Bronchial epithelial cell (primary cell): ENCODE results near the gene AUTS2. TPM values are rescaled to one million over a fixed set of nuclear protein-coding genes. Genes with fewer than 3 reads are reported as not detected.

Experiments
- DNase-seq: peaks from one replicate; pipeline ENCODE4 v3.0.0-alpha.2; 2010; ENCODE audit warnings: low read depth
- FAIRE-seq: peaks from 2 replicates; lab custom pipeline; 2011; peaks lifted over from hg19 to GRCh38; lab: Jason Lieb, UNC
- H3K27me3 ChIP-seq: 2 replicates; pipeline ENCODE4 v1.5.1; 2011; ENCODE audit warnings: low read length; ENCODE audit not compliant: control insufficient read depth, insufficient read depth
- H3K36me3 ChIP-seq: 2 replicates; pipeline ENCODE4 v1.5.1; 2011; ENCODE audit warnings: low read length; ENCODE audit not compliant: control insufficient read depth, insufficient read depth
- H3K4me3 ChIP-seq: 2 replicates; pipeline ENCODE4 v1.5.1; 2011; ENCODE audit warnings: mild to moderate bottlenecking, low read depth, low read length, control low read depth
- total RNA-seq: library from RNA; depleted of rRNA; stranded (reverse); fragments of >200 nt; gene quantifications from 2 replicates; pipeline ENCODE4 v1.2.1, GENCODE V29; 2014
- TF ChIP-seq, protein P1 (sequence below): IDR thresholded peaks from 2 replicates; pipeline ENCODE4 v1.5.1; 2011; ENCODE audit warnings: mild to moderate bottlenecking, moderate library complexity, low read length, control low read depth, inconsistent platforms; ENCODE audit not compliant: insufficient read depth, severe bottlenecking

The AUTS2 gene
- total RNA-seq, 1 donor from 2014 or later = 9.5 TPM

DNA sequence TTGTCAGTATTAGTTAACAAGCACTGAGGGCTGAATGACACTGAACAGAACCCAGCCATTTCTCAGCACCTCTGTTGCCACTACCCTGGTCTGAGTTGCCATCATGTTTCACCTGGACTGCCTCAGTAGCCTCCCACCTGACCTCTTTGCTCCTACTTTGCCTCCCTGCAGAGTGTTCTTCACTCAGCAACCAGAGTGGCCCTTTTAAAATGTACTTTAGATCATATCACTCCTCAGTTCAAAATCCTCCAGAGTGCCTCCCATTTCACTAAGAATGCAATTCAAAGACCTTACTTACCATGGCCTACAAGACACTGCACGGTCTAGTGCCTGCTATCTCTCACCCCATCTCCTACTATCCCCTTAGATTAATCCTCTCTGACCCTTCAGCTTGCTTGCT, 214.5 kb downstream of the AUTS2 start:
- Histone ChIP-seq H3K27me3 (no peaks in the 10 kb centered on the region), H3K4me3 (no peak overlapping the region), H3K36me3 (no peaks in the 10 kb centered on the region)
- DNase-seq = no peak
- TF ChIP-seq, protein P1, sequence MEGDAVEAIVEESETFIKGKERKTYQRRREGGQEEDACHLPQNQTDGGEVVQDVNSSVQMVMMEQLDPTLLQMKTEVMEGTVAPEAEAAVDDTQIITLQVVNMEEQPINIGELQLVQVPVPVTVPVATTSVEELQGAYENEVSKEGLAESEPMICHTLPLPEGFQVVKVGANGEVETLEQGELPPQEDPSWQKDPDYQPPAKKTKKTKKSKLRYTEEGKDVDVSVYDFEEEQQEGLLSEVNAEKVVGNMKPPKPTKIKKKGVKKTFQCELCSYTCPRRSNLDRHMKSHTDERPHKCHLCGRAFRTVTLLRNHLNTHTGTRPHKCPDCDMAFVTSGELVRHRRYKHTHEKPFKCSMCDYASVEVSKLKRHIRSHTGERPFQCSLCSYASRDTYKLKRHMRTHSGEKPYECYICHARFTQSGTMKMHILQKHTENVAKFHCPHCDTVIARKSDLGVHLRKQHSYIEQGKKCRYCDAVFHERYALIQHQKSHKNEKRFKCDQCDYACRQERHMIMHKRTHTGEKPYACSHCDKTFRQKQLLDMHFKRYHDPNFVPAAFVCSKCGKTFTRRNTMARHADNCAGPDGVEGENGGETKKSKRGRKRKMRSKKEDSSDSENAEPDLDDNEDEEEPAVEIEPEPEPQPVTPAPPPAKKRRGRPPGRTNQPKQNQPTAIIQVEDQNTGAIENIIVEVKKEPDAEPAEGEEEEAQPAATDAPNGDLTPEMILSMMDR = no peak
- FAIRE-seq = peak; percentile 60

DNA sequence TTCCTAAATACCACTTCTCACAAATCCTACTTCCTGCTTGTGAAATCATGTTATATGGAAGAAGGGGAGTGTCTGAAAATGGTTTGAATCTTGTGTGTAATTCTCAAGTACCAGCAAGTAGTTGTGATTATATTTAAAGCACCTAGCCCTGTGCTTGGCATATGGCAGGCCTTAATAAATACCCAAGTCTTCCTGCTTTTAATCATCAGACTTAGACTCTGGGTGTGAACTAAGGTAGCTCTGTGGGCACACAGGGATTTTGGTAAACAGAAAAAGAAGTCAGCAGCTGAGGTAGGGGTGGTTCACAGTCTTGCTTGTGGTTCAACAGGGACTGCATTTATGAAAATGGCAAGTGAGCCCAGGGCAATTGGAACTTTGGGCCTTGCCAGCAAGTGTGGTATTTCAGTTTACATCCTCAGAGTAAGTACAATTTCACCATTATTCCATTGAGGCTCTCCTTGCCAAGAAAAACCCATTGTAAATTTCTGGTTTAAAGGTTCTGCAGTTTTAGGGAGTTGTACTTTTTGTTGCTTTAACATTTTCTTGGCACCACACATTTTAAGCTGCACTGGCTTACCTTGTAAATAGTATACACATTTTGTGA, 215.5 kb downstream of the AUTS2 start:
- Histone ChIP-seq H3K36me3 (no peaks in the 10 kb centered on the region), H3K4me3 (no peak overlapping the region), H3K27me3 (no peaks in the 10 kb centered on the region)
- FAIRE-seq = no peak
- TF ChIP-seq, protein P1 = no peak
- DNase-seq = no peak

DNA sequence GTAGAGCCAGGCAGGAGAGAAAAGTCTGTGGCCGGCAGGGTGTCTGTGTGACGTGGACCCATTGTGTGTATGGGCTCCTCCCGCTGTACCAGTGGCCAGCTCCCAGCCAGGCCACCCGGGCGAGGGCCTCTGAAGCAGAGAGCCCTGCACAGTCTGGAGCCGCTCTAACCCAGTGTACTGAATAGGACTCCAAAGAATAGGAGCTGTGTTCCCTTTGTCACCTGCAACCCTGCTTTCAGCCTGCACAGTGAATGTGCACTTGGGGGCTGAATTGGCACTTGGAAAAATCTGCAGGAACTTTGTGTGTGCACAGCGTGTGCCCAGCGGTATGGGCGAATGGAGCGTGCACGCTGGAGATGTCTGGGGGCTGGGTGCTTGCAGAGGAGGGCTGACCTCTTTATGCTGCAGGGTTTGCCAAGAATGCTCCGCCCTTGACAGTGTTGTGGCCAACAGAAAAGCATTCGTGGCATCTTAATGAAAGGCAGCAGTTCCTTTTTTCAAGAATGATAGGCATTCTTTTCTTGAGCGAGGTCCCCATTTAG, 216.2 kb downstream of the AUTS2 start:
- DNase-seq = no peak
- no peaks in the 10 kb centered on the region for H3K36me3 ChIP-seq
- TF ChIP-seq, protein P1 = no peak
- no peaks in the 10 kb centered on the region for H3K27me3 ChIP-seq
- no peak overlapping the region for H3K4me3 ChIP-seq
- no peak for FAIRE-seq

- DNase-seq (no peak), FAIRE-seq (no peak)
- TF ChIP-seq, protein P1 = no peak
- Histone ChIP-seq H3K36me3 (no peaks in the 10 kb centered on the region), H3K27me3 (no peaks in the 10 kb centered on the region), H3K4me3 (no peak overlapping the region)
These were observed 218.2 kb downstream of the AUTS2 start for GRCh38 chr7:69816501-69816900.

DNA sequence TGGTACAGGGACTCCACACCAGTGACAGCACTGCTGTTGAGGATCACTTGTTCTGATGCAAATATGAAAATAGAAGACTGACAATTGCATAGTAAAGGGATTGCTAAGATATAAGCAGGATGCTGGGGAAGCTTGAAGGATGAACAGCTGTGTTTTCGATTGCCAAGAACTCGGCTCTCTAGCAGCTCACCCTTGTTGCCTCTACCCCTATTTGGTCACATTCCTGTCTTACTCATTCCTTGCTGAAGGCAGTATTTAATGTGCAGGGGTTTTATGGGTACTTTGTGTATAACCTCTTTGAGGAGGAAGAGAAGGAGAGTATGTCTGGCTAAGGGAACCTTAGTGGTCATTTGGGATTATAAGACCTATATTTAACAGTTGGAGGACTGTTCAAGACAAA, 218.8 kb downstream of the AUTS2 start:
- no peak for FAIRE-seq
- no peak for DNase-seq
- Histone ChIP-seq H3K27me3 (no peaks in the 10 kb centered on the region), H3K36me3 (no peaks in the 10 kb centered on the region), H3K4me3 (no peak overlapping the region)
- TF ChIP-seq, protein P1 = no peak
